ENCODE data around the gene NUPR2. TPM values are rescaled to one million over a fixed set of nuclear protein-coding genes. Genes with fewer than 3 reads are reported as not detected.
"Not testable (repeated sequence)": the region's sequence is repeated elsewhere in the genome, so short reads cannot be mapped to it uniquely, and the experiment has no call there.

Gene NUPR2
- total and polyA plus RNA-seq, 2 of the 4 experiments (the other 2 are of a cell fraction): not detected

- H3K56ac ChIP-seq (ENCODE audit: extremely low read depth, insufficient read depth, low read length); H3K14ac ChIP-seq (replicated peaks; ENCODE audit: low read depth, low read length); H3K27ac ChIP-seq (ENCODE audit: insufficient read depth, low read length); H2BK20ac ChIP-seq (ENCODE audit: low read depth, low read length); BruUV-seq (replicated peaks); dilution Hi-C loops (cut with HindIII; ENCODE audit: low sequenced_read_pairs, unreplicated experiment); H3K9me3 ChIP-seq (ENCODE audit: control insufficient read depth, insufficient read depth, low read length); H3K4me3 ChIP-seq (ENCODE audit: insufficient read depth, low read depth, low read length); H2BK120ac ChIP-seq (ENCODE audit: low read depth, low read length); H2AK5ac ChIP-seq (ENCODE audit: low read depth, low read length); H4K20me1 ChIP-seq (ENCODE audit: insufficient read depth, low read length); DNase-seq; H4K91ac ChIP-seq (ENCODE audit: insufficient read depth, low read depth, low read length); H2AK9ac ChIP-seq (replicated peaks; ENCODE audit: low read depth, low read length, poor library complexity); POLR2A ChIA-PET (ENCODE audit: unreplicated experiment); H4K5ac ChIP-seq (ENCODE audit: low read depth, low read length); H2BK5ac ChIP-seq (ENCODE audit: low read depth, low read length, poor library complexity, severe bottlenecking); H3K36me3 ChIP-seq (ENCODE audit: control insufficient read depth, insufficient read depth, low read length); intact Hi-C loops (cut with micrococcal nuclease); H3K4ac ChIP-seq (ENCODE audit: low read depth, low read length); H3K18ac ChIP-seq (ENCODE audit: low read depth, low read length); H4K8ac ChIP-seq (ENCODE audit: low read depth in 2 of 2, low read length in 2 of 2); H3K79me1 ChIP-seq (ENCODE audit: low read depth in 1 of 2, low read length in 2 of 2); H3K9me1 ChIP-seq (ENCODE audit: insufficient read depth, low read length); H3K23ac ChIP-seq (ENCODE audit: low read depth, low read length); H2BK15ac ChIP-seq (ENCODE audit: low read depth, low read length); H3K4me1 ChIP-seq (ENCODE audit: control insufficient read depth, insufficient read depth, low read length); H3K9ac ChIP-seq (ENCODE audit: low read depth, low read length); H3K27me3 ChIP-seq (ENCODE audit: control insufficient read depth, insufficient read depth, low read length): not testable (repeated sequence)
- peak overlapping the region; percentile 29 for H3K4me2 ChIP-seq (ENCODE audit: low read depth, low read length)
- WGBS, 2 experiments (ENCODE audit: extremely low coverage in 2 of 2, insufficient read length in 1 of 2): no CpG with 5 or more reads among the region's 6 CpGs
- peak; percentile 8; the same call in 1 of the 2 replicates for ATAC-seq (ENCODE audit: low read depth)
- H2AFZ ChIP-seq (replicated peaks; ENCODE audit: low read length, poor library complexity): peak overlapping the region; percentile 70
- CTCF ChIA-PET: interaction anchor here (1.0 to 2.1 kb wide), 3 partner anchors 8 to 14 kb away, joined by 3 to 6 read pairs (median 4); partner anchors contain the start of gene CHCHD2
- in situ Hi-C loops (cut with MboI; ENCODE audit: low sequenced_read_pairs): loop anchor here (25.0 kb wide), 2 partner anchors 805 to 1330 kb away; partner anchors contain the start of gene SEC61G
Observed at GRCh38 chr7:56092388-56092787, 23.8 kb downstream of the NUPR2 start.

Data from IMR-90 (cell line).